ENCODE data around the gene NEIL3. TPM values are rescaled to one million over a fixed set of nuclear protein-coding genes. Genes with fewer than 3 reads are reported as not detected.

The NEIL3 gene
- total and polyA plus RNA-seq, 2 donors (not counting 1 experiment from before 2014, with no cell fraction given) = 0.15 TPM; not detected in 1

DNA sequence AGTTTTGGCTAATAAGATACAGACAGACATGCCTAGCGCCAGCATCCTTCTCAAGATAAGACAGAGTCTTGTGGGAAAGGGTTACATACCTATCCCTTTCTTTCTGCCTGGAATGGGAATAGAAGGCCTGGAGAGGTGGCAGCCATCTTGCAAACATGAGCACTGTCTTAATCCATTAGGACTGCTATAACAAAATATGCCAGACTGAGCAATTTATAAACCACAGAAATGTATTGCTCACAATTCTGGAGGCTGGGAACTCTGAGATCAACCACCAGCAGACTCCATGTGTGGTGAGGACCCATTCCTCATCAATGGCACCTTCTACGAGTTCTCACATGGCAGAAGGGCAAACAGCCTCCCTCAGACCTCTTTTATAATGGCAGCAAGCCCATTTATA is 26.5 kb upstream of the NEIL3 start:
- DNase-seq = no peak
- CTCF ChIA-PET = no interaction called here
- H3K27ac Mint-ChIP-seq = no peak overlapping the region
- no peak overlapping the region for H2AFZ ChIP-seq (ENCODE audit: insufficient read depth, low read depth, low read length, poor library complexity, severe bottlenecking)
- H3K4me3 Mint-ChIP-seq = no peak overlapping the region
- intact Hi-C loops (cut with micrococcal nuclease) = no loop called here
- ATAC-seq (ENCODE audit: low read depth) = no peak
- no peaks in the 10 kb centered on the region for H3K36me3 ChIP-seq (replicated peaks in 1 of 2; ENCODE audit: control extremely low read depth in 1 of 2, control insufficient read depth in 1 of 2, extremely low read depth in 1 of 2, insufficient read depth in 2 of 2, low read length in 1 of 2)
- H3K27me3 ChIP-seq (replicated peaks in 1 of 4; ENCODE audit: control extremely low read depth in 1 of 4, control insufficient read depth in 3 of 4, insufficient read depth in 4 of 4, low read length in 3 of 4) = no peaks in the 10 kb centered on the region
- H3K4me1 ChIP-seq (ENCODE audit: control insufficient read depth in 2 of 2, insufficient read depth in 2 of 2, low read length in 2 of 2) = no peaks in the 10 kb centered on the region
- H3K9me3 ChIP-seq (ENCODE audit: control extremely low read depth in 1 of 3, control insufficient read depth in 2 of 3, insufficient read depth in 1 of 3, low read length in 2 of 3) = no peaks in the 10 kb centered on the region
- H3K4me1 Mint-ChIP-seq = no peaks in the 10 kb centered on the region
- H3K4me3 ChIP-seq (ENCODE audit: control extremely low read depth in 1 of 5, extremely low read depth in 1 of 5, insufficient read depth in 1 of 5, low read depth in 2 of 5, low read length in 4 of 5) = no peak overlapping the region
- POLR2A ChIA-PET = no interaction called here
- no peak overlapping the region for H3K4me2 ChIP-seq (replicated peaks; ENCODE audit: low read depth, low read length, poor library complexity, severe bottlenecking)
- no peak for TF ChIP-seq EZH2 (IDR thresholded peaks at IDR 0.05; ENCODE audit: borderline replicate concordance, insufficient read depth, low read depth, low read length, poor library complexity, severe bottlenecking)
- TF ChIP-seq, protein P1, sequence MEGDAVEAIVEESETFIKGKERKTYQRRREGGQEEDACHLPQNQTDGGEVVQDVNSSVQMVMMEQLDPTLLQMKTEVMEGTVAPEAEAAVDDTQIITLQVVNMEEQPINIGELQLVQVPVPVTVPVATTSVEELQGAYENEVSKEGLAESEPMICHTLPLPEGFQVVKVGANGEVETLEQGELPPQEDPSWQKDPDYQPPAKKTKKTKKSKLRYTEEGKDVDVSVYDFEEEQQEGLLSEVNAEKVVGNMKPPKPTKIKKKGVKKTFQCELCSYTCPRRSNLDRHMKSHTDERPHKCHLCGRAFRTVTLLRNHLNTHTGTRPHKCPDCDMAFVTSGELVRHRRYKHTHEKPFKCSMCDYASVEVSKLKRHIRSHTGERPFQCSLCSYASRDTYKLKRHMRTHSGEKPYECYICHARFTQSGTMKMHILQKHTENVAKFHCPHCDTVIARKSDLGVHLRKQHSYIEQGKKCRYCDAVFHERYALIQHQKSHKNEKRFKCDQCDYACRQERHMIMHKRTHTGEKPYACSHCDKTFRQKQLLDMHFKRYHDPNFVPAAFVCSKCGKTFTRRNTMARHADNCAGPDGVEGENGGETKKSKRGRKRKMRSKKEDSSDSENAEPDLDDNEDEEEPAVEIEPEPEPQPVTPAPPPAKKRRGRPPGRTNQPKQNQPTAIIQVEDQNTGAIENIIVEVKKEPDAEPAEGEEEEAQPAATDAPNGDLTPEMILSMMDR (IDR thresholded peaks at IDR 0.05) = no peak
- H3K9me3 Mint-ChIP-seq (ENCODE audit: insufficient read depth) = no peaks in the 10 kb centered on the region
- H3K9ac ChIP-seq (ENCODE audit: low read length) = no peak overlapping the region
- no peak overlapping the region for H3K27ac ChIP-seq (ENCODE audit: low read length in 2 of 2)
- WGBS (ENCODE audit: insufficient coverage) = 83% methylated on average over 1 of the region's 2 CpGs
- no peaks in the 10 kb centered on the region for H3K79me2 ChIP-seq (ENCODE audit: control insufficient read depth, insufficient read depth, low read length)
- no peaks in the 10 kb centered on the region for H4K20me1 ChIP-seq (ENCODE audit: control insufficient read depth, insufficient read depth, low read length, poor library complexity, severe bottlenecking)
- H3K27me3 Mint-ChIP-seq = no peaks in the 10 kb centered on the region

DNA sequence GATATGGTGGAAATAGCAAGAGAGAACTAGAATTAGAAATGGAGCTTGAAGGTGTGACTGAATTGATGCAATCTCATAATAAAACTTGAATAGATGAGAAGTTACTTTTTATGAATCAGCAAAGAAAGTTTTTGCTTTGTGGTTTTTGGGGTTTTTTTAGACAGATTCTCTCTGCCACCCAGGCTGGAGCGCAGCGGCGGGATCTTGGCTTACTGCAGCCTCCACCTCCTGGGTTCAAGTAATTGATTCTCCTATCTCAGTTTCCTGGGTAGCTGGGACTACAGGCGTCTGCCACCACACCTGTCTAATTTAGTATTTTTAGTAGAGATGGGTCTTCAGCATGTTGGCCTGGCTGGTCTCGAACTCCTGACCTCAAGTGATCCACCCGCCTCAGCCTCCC is 23.7 kb upstream of the NEIL3 start:
- no peak overlapping the region for H3K27ac ChIP-seq (ENCODE audit: low read length in 2 of 2)
- no peak overlapping the region for H3K27ac Mint-ChIP-seq
- H3K9ac ChIP-seq (ENCODE audit: low read length) = no peak overlapping the region
- DNase-seq (no peak), ATAC-seq (ENCODE audit: low read depth) (no peak)
- no peaks in the 10 kb centered on the region for H3K36me3 ChIP-seq (replicated peaks in 1 of 2; ENCODE audit: control extremely low read depth in 1 of 2, control insufficient read depth in 1 of 2, extremely low read depth in 1 of 2, insufficient read depth in 2 of 2, low read length in 1 of 2)
- H4K20me1 ChIP-seq (ENCODE audit: control insufficient read depth, insufficient read depth, low read length, poor library complexity, severe bottlenecking) = no peaks in the 10 kb centered on the region
- H3K4me1 ChIP-seq (ENCODE audit: control insufficient read depth in 2 of 2, insufficient read depth in 2 of 2, low read length in 2 of 2) = no peaks in the 10 kb centered on the region
- intact Hi-C loops (cut with micrococcal nuclease) = no loop called here
- no peaks in the 10 kb centered on the region for H3K9me3 Mint-ChIP-seq (ENCODE audit: insufficient read depth)
- no peaks in the 10 kb centered on the region for H3K9me3 ChIP-seq (ENCODE audit: control extremely low read depth in 1 of 3, control insufficient read depth in 2 of 3, insufficient read depth in 1 of 3, low read length in 2 of 3)
- CTCF ChIA-PET = no interaction called here
- H3K27me3 ChIP-seq (replicated peaks in 1 of 4; ENCODE audit: control extremely low read depth in 1 of 4, control insufficient read depth in 3 of 4, insufficient read depth in 4 of 4, low read length in 3 of 4) = no peaks in the 10 kb centered on the region
- no peak overlapping the region for H3K4me3 Mint-ChIP-seq
- no peaks in the 10 kb centered on the region for H3K79me2 ChIP-seq (ENCODE audit: control insufficient read depth, insufficient read depth, low read length)
- no peak overlapping the region for H3K4me2 ChIP-seq (replicated peaks; ENCODE audit: low read depth, low read length, poor library complexity, severe bottlenecking)
- H3K27me3 Mint-ChIP-seq = no peaks in the 10 kb centered on the region
- TF ChIP-seq, protein P1 (IDR thresholded peaks at IDR 0.05) = no peak
- no peak for TF ChIP-seq EZH2 (IDR thresholded peaks at IDR 0.05; ENCODE audit: borderline replicate concordance, insufficient read depth, low read depth, low read length, poor library complexity, severe bottlenecking)
- no peak overlapping the region for H3K4me3 ChIP-seq (ENCODE audit: control extremely low read depth in 1 of 5, extremely low read depth in 1 of 5, insufficient read depth in 1 of 5, low read depth in 2 of 5, low read length in 4 of 5)
- H2AFZ ChIP-seq (ENCODE audit: insufficient read depth, low read depth, low read length, poor library complexity, severe bottlenecking) = no peak overlapping the region
- POLR2A ChIA-PET = no interaction called here
- 67% methylated on average over 5 of the region's 6 CpGs for WGBS (ENCODE audit: insufficient coverage)
- no peaks in the 10 kb centered on the region for H3K4me1 Mint-ChIP-seq
